OCI-LY7 (cell line): Measurements from ENCODE around the gene MRFAP1L1.
"Not testable (repeated sequence)": the region's sequence is repeated elsewhere in the genome, so short reads cannot be mapped to it uniquely, and the experiment has no call there.

Source experiments
- CTCF ChIP-seq: fragments of 200-600 bp; sonication (generic); conservative IDR thresholded peaks from 2 replicates; pipeline ENCODE4 v1.5.1; 2014; ENCODE audit warnings: mild to moderate bottlenecking, antibody characterized with exemption, low read length, moderate library complexity, mixed read lengths
- EZH2phosphoT487 ChIP-seq: fragments of 200-600 bp; sonication (generic); IDR thresholded peaks from 2 replicates; pipeline ENCODE4 v1.6.1; 2018; ENCODE audit warnings: low read depth, borderline replicate concordance, mild to moderate bottlenecking, mixed run types, antibody characterized with exemption, low read length, moderate library complexity, mixed read lengths

GRCh38 chr4:6672541-6673190 lies 37.0 kb downstream of the MRFAP1L1 start:
- not testable (repeated sequence) for TF ChIP-seq CTCF, EZH2phosphoT487
